GM12864 (cell line): ENCODE data around the gene RIOK3.

ENCODE experiments used
- DNase-seq: peaks from one replicate; pipeline ENCODE4 v3.0.0-alpha.2; 2011; ENCODE audit warnings: low read depth
- H3K4me3 ChIP-seq: 2 replicates; pipeline ENCODE4 v1.5.1; 2011; ENCODE audit warnings: mild to moderate bottlenecking, low read depth, low read length, control low read depth
- CTCF ChIP-seq: IDR thresholded peaks from 2 replicates; pipeline ENCODE4 v1.5.1; 2011; ENCODE audit warnings: low read depth, mild to moderate bottlenecking, moderate library complexity, low read length, control low read depth, inconsistent platforms; ENCODE audit errors: missing control alignments

The RIOK3 gene

GRCh38 chr18:23515911-23516546 lies 62.9 kb downstream of the RIOK3 start:
- H3K4me3 ChIP-seq: no peak overlapping the region
- peak; percentile 94 for TF ChIP-seq CTCF
- DNase-seq: peak; percentile 55

- DNase-seq: no peak
- no peak for TF ChIP-seq CTCF
- H3K4me3 ChIP-seq: no peak overlapping the region
These were observed 66.6 kb downstream of the RIOK3 start for GRCh38 chr18:23519734-23520133.

- H3K4me3 ChIP-seq: no peak overlapping the region
- no peak for TF ChIP-seq CTCF
- DNase-seq: no peak
These were observed 68.2 kb downstream of the RIOK3 start for GRCh38 chr18:23521271-23521670.

GRCh38 chr18:23521907-23522306 lies 68.8 kb downstream of the RIOK3 start:
- no peak for DNase-seq
- H3K4me3 ChIP-seq: no peak overlapping the region
- TF ChIP-seq CTCF: no peak

GRCh38 chr18:23523429-23524212 lies 70.5 kb downstream of the RIOK3 start:
- no peak for DNase-seq
- no peak for TF ChIP-seq CTCF
- H3K4me3 ChIP-seq: no peak overlapping the region

- no peak for DNase-seq
- TF ChIP-seq CTCF: no peak
- no peak overlapping the region for H3K4me3 ChIP-seq
These were observed 71.2 kb downstream of the RIOK3 start for GRCh38 chr18:23524213-23524707.
